CD4-positive, alpha-beta memory T cell (primary cell): ENCODE results near the gene CNTLN. TPM values are rescaled to one million over a fixed set of nuclear protein-coding genes. Genes with fewer than 3 reads are reported as not detected.

Experiments used
- CTCF ChIA-PET: fragments of 350-600 bp; sonication (Branson Sonifier 250); formaldehyde crosslinking; loops from one replicate; lab custom pipeline; 2021; ENCODE audit warnings: inconsistent platforms; ENCODE audit not compliant: partially characterized antibody; lab: Charles Lee
- POLR2A ChIA-PET: fragments of 350-600 bp; sonication (Branson Sonifier 250); formaldehyde crosslinking; loops from one replicate; lab custom pipeline; 2021; ENCODE audit not compliant: partially characterized antibody; lab: Charles Lee
- DNase-seq, 5 donors: peaks; one replicate each; pipeline versions ENCODE4 v3.0.0 to v3.0.0-alpha.2; 2020 to 2022; ENCODE audit warnings: mixed read lengths in 1 of 5
- H3K27ac ChIP-seq: one replicate; pipeline ENCODE4 v1.7.0; 2013; ENCODE audit warnings: low read depth, low read length
- H3K27me3 ChIP-seq: 2 replicates; pipeline ENCODE4 v1.7.0; 2013; ENCODE audit warnings: mild to moderate bottlenecking, low read length, moderate library complexity; ENCODE audit not compliant: insufficient read depth
- H3K36me3 ChIP-seq: 2 replicates; pipeline ENCODE4 v1.7.0; 2013; ENCODE audit warnings: mild to moderate bottlenecking, low read length, moderate library complexity; ENCODE audit not compliant: insufficient read depth
- H3K4me1 ChIP-seq: 2 replicates; pipeline ENCODE4 v1.7.0; 2013; ENCODE audit warnings: mild to moderate bottlenecking, low read length, moderate library complexity; ENCODE audit not compliant: insufficient read depth
- H3K4me3 ChIP-seq, 2 donors: one replicate each; pipeline ENCODE4 v1.7.0; 2013; ENCODE audit warnings: low read length in 2 of 2, mild to moderate bottlenecking in 1 of 2
- H3K9me3 ChIP-seq, 2 donors: one replicate each; pipeline ENCODE4 v1.7.0; 2013; ENCODE audit warnings: low read length in 2 of 2, control low read depth in 1 of 2; ENCODE audit not compliant: control insufficient read depth in 1 of 2
- H3K27ac Mint-ChIP-seq, 7 donors: one replicate each; pipeline ENCODE4 v1.8.0; 2020 to 2021; ENCODE audit warnings: mixed read lengths in 7 of 7, mild to moderate bottlenecking in 6 of 7, inconsistent platforms in 3 of 7, moderate library complexity in 3 of 7
- H3K27me3 Mint-ChIP-seq, 2 donors: one replicate each; pipeline ENCODE4 v1.8.0; 2020 to 2021; ENCODE audit warnings: mixed read lengths in 2 of 2
- H3K36me3 Mint-ChIP-seq, 2 donors: one replicate each; pipeline ENCODE4 v1.8.0; 2020 to 2021; ENCODE audit warnings: mixed read lengths in 2 of 2, inconsistent platforms in 1 of 2, mild to moderate bottlenecking in 1 of 2
- H3K4me1 Mint-ChIP-seq, 4 donors: one replicate each; pipeline ENCODE4 v1.8.0; 2020 to 2021; ENCODE audit warnings: mixed read lengths in 4 of 4, mild to moderate bottlenecking in 1 of 4
- H3K4me3 Mint-ChIP-seq, 8 donors: one replicate each; pipeline ENCODE4 v1.8.0; 2020 to 2021; ENCODE audit warnings: mixed read lengths in 8 of 8, mild to moderate bottlenecking in 7 of 8, moderate library complexity in 6 of 8, inconsistent platforms in 3 of 8
- H3K9me3 Mint-ChIP-seq, 8 donors: one replicate each; pipeline ENCODE4 v1.8.0; 2020 to 2021; ENCODE audit warnings: mixed read lengths in 8 of 8, mild to moderate bottlenecking in 5 of 8, inconsistent platforms in 3 of 8, moderate library complexity in 1 of 8
- intact Hi-C: fragments of 100-400 bp; cut with micrococcal nuclease; formaldehyde crosslinking; loops from one replicate; pipeline ENCODE4 v1.15.1; 2023
- polyA plus RNA-seq, 2 donors: library from polyadenylated mRNA; unstranded; fragments of 300-500 nt; fragmentation: Illumina TruSeq; gene quantifications; one replicate each; pipeline ENCODE4 v1.2.3, GENCODE V29; 2021
- total RNA-seq, 2 experiments: library from RNA; stranded (reverse); gene quantifications; one replicate each; pipeline ENCODE4 v1.2.3, GENCODE V29; 2021

Gene CNTLN
- total and polyA plus RNA-seq, 4 experiments from 2014 or later, result 0.03 to 0.15 (median 0.11) TPM; not detected in 1

DNA sequence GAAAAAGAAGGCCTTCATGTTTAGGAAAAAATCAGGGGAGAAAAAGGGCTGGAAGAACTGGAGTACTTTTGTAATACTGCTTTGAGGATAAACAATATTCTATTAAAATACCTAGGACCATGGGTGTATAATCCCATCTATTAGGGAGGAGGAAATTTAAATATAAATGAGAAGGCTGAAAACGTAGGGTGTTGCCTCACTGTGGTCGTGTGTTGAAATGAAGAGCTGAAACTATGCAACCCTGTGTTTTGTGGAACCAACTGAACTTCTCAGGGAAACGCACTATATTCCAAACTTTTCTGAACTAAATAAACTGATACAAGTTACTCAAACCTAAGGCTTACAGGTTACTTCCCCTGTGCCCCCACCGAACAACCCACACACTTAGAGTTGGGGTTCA, 4.5 kb upstream of the CNTLN start:
- Histone ChIP-seq H3K9me3 (no peaks in the 10 kb centered on the region), H3K36me3 (no peaks in the 10 kb centered on the region), H3K27me3 (no peaks in the 10 kb centered on the region), H3K27ac (no peak overlapping the region), H3K4me3 (no peak overlapping the region), H3K4me1 (no peaks in the 10 kb centered on the region)
- DNase-seq, result no peak
- peaks cover 0 to 3% of the 10 kb centered on the region in 2 donors for H3K36me3 Mint-ChIP-seq
- H3K27me3 Mint-ChIP-seq, result peaks cover 6 to 8% of the 10 kb centered on the region in 2 donors
- H3K4me1 Mint-ChIP-seq, result peaks cover 0 to 8% (median 3%) of the 10 kb centered on the region in 4 donors
- CTCF ChIA-PET, result no interaction called here
- POLR2A ChIA-PET, result no interaction called here
- H3K27ac Mint-ChIP-seq, result no peak overlapping the region
- intact Hi-C loops, result no loop called here
- no peak overlapping the region for H3K4me3 Mint-ChIP-seq
- peaks cover 0 to 18% (median 12%) of the 10 kb centered on the region in 8 donors for H3K9me3 Mint-ChIP-seq

DNA sequence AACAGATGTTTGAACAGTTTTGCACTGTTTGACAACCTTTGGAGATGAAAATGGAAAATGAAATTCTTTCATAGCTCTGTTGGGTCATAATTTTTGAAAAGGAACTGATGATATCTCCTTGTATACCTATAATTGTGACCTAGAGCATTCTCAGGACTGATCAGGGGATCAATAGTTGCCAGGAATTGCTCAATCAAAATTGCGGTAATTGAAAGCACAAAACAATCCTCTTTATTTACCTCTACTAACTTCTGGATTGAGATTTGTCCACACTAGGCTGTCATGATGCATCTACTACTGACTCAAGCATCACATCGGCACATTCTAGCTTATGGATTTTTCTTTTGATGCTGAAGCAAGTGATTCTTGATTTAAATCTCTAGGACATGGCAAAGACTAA, 4.1 kb upstream of the CNTLN start:
- Mint-ChIP-seq H3K4me3 (no peak overlapping the region), H3K27ac (no peak overlapping the region), H3K36me3 (peaks cover 0 to 3% of the 10 kb centered on the region in 2 donors), H3K27me3 (peaks cover 6 to 8% of the 10 kb centered on the region in 2 donors), H3K4me1 (peaks cover 0 to 10% (median 3%) of the 10 kb centered on the region in 4 donors), H3K9me3 (peaks cover 0 to 17% (median 11%) of the 10 kb centered on the region in 8 donors)
- DNase-seq, result no peak
- no peaks in the 10 kb centered on the region for H3K4me1 ChIP-seq
- H3K9me3 ChIP-seq, result no peaks in the 10 kb centered on the region
- H3K27me3 ChIP-seq, result no peaks in the 10 kb centered on the region
- no peak overlapping the region for H3K27ac ChIP-seq
- H3K36me3 ChIP-seq, result no peaks in the 10 kb centered on the region
- POLR2A ChIA-PET, result no interaction called here
- intact Hi-C loops, result no loop called here
- H3K4me3 ChIP-seq, result no peak overlapping the region
- CTCF ChIA-PET, result no interaction called here

DNA sequence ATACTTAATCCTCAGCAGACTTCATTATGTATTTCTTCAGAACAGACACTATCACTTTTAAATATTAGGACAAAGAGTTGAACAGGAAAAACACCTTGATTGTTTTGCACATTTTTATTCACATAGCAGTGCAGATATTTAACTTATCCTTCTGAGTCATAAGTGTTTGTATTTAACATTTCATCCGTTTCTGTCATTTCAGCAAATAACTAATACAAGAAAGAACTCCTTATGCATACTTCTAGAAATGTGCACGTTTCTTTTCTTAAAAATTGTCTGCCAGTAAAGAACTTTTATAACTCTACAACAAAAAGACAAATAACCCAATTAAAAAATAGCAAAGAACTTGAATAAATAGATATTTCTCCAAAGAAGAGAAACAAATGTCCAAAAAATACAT, 3.3 kb upstream of the CNTLN start:
- H3K27me3 ChIP-seq, result no peaks in the 10 kb centered on the region
- Mint-ChIP-seq H3K4me1 (peaks cover 0 to 13% (median 3%) of the 10 kb centered on the region in 4 donors), H3K36me3 (peaks cover 0 to 3% of the 10 kb centered on the region in 2 donors), H3K27me3 (peaks cover 6 to 8% of the 10 kb centered on the region in 2 donors), H3K9me3 (peaks cover 1 to 14% (median 9%) of the 10 kb centered on the region in 8 donors), H3K27ac (no peak overlapping the region), H3K4me3 (no peak overlapping the region)
- no peak overlapping the region for H3K4me3 ChIP-seq
- no peak overlapping the region for H3K27ac ChIP-seq
- no peaks in the 10 kb centered on the region for H3K9me3 ChIP-seq
- DNase-seq, result no peak
- H3K36me3 ChIP-seq, result no peaks in the 10 kb centered on the region
- no peaks in the 10 kb centered on the region for H3K4me1 ChIP-seq
- intact Hi-C loops, result no loop called here
- POLR2A ChIA-PET, result no interaction called here
- CTCF ChIA-PET, result no interaction called here

DNA sequence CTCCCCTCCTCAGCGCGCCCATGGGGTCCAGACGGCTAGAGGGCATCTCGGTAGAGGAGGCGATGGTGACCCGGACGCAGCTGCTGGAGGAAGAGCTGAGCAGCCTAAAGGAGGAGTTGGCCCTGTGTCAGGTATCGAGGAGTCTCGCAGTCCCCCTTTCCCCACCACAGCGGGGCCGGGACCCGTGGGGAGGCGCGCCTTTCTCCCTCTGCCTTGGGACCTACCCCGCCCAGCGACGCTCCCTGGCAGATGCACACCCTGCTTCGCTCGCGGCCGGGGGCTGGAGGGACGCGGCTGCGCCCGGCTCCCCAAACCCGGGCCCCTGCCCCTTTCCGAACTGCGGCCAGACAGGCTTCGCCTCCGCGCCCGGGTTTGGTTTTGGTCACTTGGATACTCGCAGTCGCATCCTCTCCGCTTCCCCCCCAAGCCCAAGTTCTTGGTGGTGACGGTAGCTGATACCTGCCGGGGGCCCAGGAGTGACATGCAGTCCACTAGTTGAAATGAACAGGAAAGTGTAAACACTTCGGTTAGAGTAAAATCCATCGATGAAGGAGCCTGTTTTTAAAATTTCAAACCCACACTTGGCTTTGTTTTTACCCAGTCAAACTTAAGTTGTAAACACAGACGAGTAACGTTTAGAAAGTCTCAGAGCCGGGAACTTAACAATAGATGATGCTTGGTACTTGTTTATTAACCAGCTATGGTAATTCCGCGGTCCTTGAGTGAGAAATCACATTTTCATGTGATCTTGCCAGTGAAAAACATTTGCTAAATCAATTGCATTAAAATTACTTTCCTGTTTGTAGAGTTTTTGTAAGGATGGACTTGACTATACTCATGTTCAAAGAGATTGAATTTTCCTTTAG, 688 bp downstream of the CNTLN start:
- H3K4me3 ChIP-seq, result no peak overlapping the region
- H3K27me3 ChIP-seq, result no peaks in the 10 kb centered on the region
- H3K36me3 Mint-ChIP-seq, result peaks cover 0 to 3% of the 10 kb centered on the region in 2 donors
- intact Hi-C loops, result no loop called here
- no peaks in the 10 kb centered on the region for H3K36me3 ChIP-seq
- no peak overlapping the region for H3K27ac Mint-ChIP-seq
- H3K27me3 Mint-ChIP-seq, result peaks cover 6 to 8% of the 10 kb centered on the region in 2 donors
- peaks cover 0 to 14% (median 7%) of the 10 kb centered on the region in 8 donors for H3K9me3 Mint-ChIP-seq
- peaks cover 0 to 13% (median 3%) of the 10 kb centered on the region in 4 donors for H3K4me1 Mint-ChIP-seq
- no peak overlapping the region for H3K27ac ChIP-seq
- CTCF ChIA-PET, result interaction anchor here (0.9 kb wide), 1 partner anchor 19 kb away, joined by 3 read pairs; no protein-coding TSS in a partner anchor
- peak overlapping the region in 7 of 8 donors; percentile 29 to 73 (median 50) for H3K4me3 Mint-ChIP-seq
- no peak for DNase-seq
- POLR2A ChIA-PET, result interaction anchor here (0.6 kb wide), 1 partner anchor 183 kb away, joined by 3 read pairs; no protein-coding TSS in a partner anchor
- H3K4me1 ChIP-seq, result no peaks in the 10 kb centered on the region
- H3K9me3 ChIP-seq, result no peaks in the 10 kb centered on the region

DNA sequence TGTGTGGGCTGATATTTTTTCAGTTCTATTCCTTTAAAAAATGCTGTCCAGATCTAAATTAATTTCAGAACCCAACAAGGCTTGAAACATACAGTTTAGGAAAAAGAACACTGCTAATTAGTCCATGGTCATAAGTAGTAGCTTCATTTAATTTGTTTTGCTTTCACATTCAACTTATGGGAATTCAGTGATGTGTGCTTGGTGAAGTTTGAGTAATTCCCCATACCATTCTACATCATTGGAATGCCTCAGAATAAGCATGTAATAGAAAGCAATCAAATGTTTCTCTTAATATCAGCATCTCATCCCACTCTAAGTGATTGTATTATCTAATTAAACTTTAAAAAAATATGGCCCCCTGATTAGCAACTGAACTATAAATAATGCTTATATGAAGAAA, 2.7 kb downstream of the CNTLN start:
- CTCF ChIA-PET, result no interaction called here
- POLR2A ChIA-PET, result no interaction called here
- Mint-ChIP-seq H3K27ac (no peak overlapping the region), H3K4me1 (peaks cover 0 to 13% (median 3%) of the 10 kb centered on the region in 4 donors), H3K36me3 (peaks cover 0 to 3% of the 10 kb centered on the region in 2 donors), H3K27me3 (peaks cover 5 to 7% of the 10 kb centered on the region in 2 donors), H3K9me3 (peaks cover 0 to 19% (median 9%) of the 10 kb centered on the region in 8 donors), H3K4me3 (no peak overlapping the region)
- H3K4me3 ChIP-seq, result no peak overlapping the region
- H3K4me1 ChIP-seq, result no peaks in the 10 kb centered on the region
- no peaks in the 10 kb centered on the region for H3K36me3 ChIP-seq
- H3K27ac ChIP-seq, result no peak overlapping the region
- no peak for DNase-seq
- H3K27me3 ChIP-seq, result no peaks in the 10 kb centered on the region
- H3K9me3 ChIP-seq, result no peaks in the 10 kb centered on the region
- intact Hi-C loops, result no loop called here

DNA sequence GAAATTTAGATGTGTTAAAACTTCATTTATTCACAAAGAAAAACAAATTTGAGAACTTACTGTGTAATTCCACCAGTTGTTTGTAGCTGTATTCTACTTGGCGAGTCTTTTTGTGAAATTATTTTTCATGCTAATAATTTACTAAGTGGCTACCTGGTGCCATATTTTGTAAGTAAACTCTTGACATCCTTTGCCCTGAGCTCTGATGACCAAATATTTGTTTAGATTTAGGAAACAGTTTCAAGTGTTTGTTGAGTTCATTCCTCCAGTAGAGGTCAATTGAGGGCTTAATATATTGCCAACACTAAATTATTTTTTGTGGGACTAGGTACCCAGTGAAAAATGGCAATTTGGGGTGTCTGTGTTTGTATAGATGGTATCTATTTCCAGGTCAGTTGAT, 3.7 kb downstream of the CNTLN start:
- Mint-ChIP-seq H3K4me3 (no peak overlapping the region), H3K27ac (no peak overlapping the region), H3K9me3 (peaks cover 0 to 17% (median 9%) of the 10 kb centered on the region in 8 donors), H3K27me3 (peaks cover 4 to 7% of the 10 kb centered on the region in 2 donors), H3K36me3 (peaks cover 0 to 3% of the 10 kb centered on the region in 2 donors), H3K4me1 (peaks cover 0 to 13% (median 3%) of the 10 kb centered on the region in 4 donors)
- no peaks in the 10 kb centered on the region for H3K27me3 ChIP-seq
- no peak overlapping the region for H3K27ac ChIP-seq
- H3K4me1 ChIP-seq, result no peaks in the 10 kb centered on the region
- CTCF ChIA-PET, result no interaction called here
- intact Hi-C loops, result no loop called here
- POLR2A ChIA-PET, result no interaction called here
- H3K4me3 ChIP-seq, result no peak overlapping the region
- DNase-seq, result no peak
- H3K36me3 ChIP-seq, result no peaks in the 10 kb centered on the region
- H3K9me3 ChIP-seq, result no peaks in the 10 kb centered on the region

DNA sequence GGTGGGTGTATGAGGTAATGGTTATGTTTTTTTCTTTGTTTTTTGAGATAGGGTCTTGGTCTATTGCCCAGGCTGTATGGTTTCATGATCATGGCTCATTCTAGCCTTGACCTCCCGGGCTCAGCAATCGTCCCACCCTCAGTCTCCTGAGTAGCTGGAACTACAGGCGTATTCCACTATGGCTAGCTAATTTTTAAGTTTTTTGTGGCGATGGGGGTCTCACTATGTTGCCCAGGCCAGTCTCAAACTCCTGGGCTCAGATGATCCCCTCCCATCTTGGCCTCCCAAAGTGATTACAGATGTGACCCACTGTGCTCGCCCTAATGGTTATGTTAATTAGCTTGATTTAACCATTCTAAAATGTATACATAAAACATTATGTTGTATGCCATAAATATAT, 5.6 kb downstream of the CNTLN start:
- H3K4me1 Mint-ChIP-seq, result peaks cover 0 to 4% (median 0%) of the 10 kb centered on the region in 4 donors
- intact Hi-C loops, result no loop called here
- POLR2A ChIA-PET, result no interaction called here
- no peaks in the 10 kb centered on the region for H3K9me3 ChIP-seq
- no peak overlapping the region for H3K27ac ChIP-seq
- H3K4me3 Mint-ChIP-seq, result no peak overlapping the region
- H3K4me1 ChIP-seq, result no peaks in the 10 kb centered on the region
- H3K9me3 Mint-ChIP-seq, result peaks cover 0 to 15% (median 5%) of the 10 kb centered on the region in 8 donors
- no peaks in the 10 kb centered on the region for H3K27me3 Mint-ChIP-seq
- H3K4me3 ChIP-seq, result no peak overlapping the region
- DNase-seq, result no peak
- H3K27ac Mint-ChIP-seq, result no peak overlapping the region
- CTCF ChIA-PET, result no interaction called here
- no peaks in the 10 kb centered on the region for H3K36me3 Mint-ChIP-seq
- no peaks in the 10 kb centered on the region for H3K27me3 ChIP-seq
- no peaks in the 10 kb centered on the region for H3K36me3 ChIP-seq
